Panc1 (cell line): ENCODE results near the gene PNKD.

ENCODE experiments used
- TF ChIP-seq, protein P1 (sequence below), 2 experiments: IDR thresholded peaks; 2 replicates each; pipeline ENCODE4 v1.6.1; 2011 to 2012; ENCODE audit warnings: low read depth in 2 of 2, control low read depth in 1 of 2, low read length in 1 of 2, mild to moderate bottlenecking in 1 of 2, moderate library complexity in 1 of 2; ENCODE audit not compliant: insufficient read depth in 1 of 2
- TF ChIP-seq, protein P2 (sequence below): fragments of 450-650 bp; IDR thresholded peaks from 2 replicates; pipeline ENCODE4 v1.5.1; 2017; ENCODE audit warnings: mild to moderate bottlenecking

DNA sequence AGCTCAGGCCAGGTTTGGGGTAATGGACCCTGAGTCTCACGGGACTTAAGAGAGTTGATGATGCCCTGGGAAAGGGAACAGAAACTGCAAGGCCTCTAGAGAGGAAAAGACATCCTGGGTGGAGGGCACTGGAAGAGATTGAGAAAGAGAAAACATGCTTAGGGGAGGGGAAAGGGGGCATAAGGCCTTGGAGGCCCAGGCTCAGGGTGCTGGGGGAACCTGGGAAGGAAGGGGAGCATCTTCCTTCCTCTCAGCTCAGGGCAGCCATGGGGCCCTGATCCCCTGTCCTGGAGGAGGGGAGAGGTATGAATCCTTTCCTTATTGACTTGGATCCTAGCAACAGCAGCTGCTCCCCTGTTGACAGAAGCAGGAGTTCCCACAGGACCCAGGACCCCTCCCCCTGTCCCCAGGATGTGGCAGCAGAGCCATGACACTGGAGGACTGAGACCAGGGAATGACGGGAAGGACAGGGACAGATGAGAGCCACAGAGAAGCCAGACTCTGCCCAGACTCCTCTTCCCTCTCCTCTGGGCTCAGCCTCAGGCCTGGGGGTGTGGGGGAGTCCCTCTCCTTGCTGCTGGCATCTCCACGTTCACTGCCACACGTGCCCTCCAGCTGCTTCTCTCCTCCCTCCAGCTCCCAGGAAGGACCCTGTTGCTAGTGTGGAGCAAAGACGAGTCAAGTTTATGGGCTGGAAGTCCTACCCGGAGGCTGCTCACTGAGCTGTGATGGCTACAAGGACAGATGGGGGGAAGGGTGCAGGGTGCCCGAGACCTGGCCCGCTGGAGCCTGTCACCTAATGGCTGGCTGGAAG lies 8.7 kb upstream of the PNKD start:
- TF ChIP-seq, protein P1, sequence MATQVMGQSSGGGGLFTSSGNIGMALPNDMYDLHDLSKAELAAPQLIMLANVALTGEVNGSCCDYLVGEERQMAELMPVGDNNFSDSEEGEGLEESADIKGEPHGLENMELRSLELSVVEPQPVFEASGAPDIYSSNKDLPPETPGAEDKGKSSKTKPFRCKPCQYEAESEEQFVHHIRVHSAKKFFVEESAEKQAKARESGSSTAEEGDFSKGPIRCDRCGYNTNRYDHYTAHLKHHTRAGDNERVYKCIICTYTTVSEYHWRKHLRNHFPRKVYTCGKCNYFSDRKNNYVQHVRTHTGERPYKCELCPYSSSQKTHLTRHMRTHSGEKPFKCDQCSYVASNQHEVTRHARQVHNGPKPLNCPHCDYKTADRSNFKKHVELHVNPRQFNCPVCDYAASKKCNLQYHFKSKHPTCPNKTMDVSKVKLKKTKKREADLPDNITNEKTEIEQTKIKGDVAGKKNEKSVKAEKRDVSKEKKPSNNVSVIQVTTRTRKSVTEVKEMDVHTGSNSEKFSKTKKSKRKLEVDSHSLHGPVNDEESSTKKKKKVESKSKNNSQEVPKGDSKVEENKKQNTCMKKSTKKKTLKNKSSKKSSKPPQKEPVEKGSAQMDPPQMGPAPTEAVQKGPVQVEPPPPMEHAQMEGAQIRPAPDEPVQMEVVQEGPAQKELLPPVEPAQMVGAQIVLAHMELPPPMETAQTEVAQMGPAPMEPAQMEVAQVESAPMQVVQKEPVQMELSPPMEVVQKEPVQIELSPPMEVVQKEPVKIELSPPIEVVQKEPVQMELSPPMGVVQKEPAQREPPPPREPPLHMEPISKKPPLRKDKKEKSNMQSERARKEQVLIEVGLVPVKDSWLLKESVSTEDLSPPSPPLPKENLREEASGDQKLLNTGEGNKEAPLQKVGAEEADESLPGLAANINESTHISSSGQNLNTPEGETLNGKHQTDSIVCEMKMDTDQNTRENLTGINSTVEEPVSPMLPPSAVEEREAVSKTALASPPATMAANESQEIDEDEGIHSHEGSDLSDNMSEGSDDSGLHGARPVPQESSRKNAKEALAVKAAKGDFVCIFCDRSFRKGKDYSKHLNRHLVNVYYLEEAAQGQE (IDR thresholded peaks at IDR 0.05; ENCODE audit: insufficient read depth in 1 of 2, low read depth in 2 of 2, low read length in 1 of 2), result no peak
- TF ChIP-seq, protein P2, sequence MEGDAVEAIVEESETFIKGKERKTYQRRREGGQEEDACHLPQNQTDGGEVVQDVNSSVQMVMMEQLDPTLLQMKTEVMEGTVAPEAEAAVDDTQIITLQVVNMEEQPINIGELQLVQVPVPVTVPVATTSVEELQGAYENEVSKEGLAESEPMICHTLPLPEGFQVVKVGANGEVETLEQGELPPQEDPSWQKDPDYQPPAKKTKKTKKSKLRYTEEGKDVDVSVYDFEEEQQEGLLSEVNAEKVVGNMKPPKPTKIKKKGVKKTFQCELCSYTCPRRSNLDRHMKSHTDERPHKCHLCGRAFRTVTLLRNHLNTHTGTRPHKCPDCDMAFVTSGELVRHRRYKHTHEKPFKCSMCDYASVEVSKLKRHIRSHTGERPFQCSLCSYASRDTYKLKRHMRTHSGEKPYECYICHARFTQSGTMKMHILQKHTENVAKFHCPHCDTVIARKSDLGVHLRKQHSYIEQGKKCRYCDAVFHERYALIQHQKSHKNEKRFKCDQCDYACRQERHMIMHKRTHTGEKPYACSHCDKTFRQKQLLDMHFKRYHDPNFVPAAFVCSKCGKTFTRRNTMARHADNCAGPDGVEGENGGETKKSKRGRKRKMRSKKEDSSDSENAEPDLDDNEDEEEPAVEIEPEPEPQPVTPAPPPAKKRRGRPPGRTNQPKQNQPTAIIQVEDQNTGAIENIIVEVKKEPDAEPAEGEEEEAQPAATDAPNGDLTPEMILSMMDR, result no peak
